ENCODE measurements around the gene KCTD10.

GRCh38 chr12:109466821-109467220 is 10.3 kb downstream of the KCTD10 start:
- TF ChIP-seq CTCF (IDR thresholded peaks at IDR 0.05), result no peak
- TF ChIP-seq POLR2AphosphoS5 (IDR thresholded peaks at IDR 0.05; ENCODE audit: low read depth, low read length), result no peak
- no peak for TF ChIP-seq REST (IDR thresholded peaks at IDR 0.05; ENCODE audit: insufficient read depth in 1 of 2, low read depth in 2 of 2, low read length in 1 of 2)
- TF ChIP-seq SIN3A (IDR thresholded peaks at IDR 0.05; ENCODE audit: borderline replicate concordance, insufficient read depth, low read depth, low read length), result no peak
- no peak for TF ChIP-seq TCF7L2 (IDR thresholded peaks at IDR 0.05; ENCODE audit: low read depth, low read length)

All from Panc1 (cell line).